Stomach (tissue), 4 donors: Measurements from ENCODE around the gene VWF.

ENCODE experiments used
- EP300 ChIP-seq: sonication (generic); formaldehyde crosslinking; IDR thresholded peaks from one replicate; pipeline ENCODE4 v1.6.1; 2017; ENCODE audit warnings: antibody characterized with exemption
- POLR2A ChIP-seq, 4 donors: fragments of 450-650 bp; IDR thresholded peaks; one replicate each; pipeline ENCODE4 v1.6.1; 2016; ENCODE audit warnings: antibody characterized with exemption in 4 of 4, control low read depth in 2 of 4, mild to moderate bottlenecking in 1 of 4, moderate library complexity in 1 of 4
- TF ChIP-seq, protein P1 (sequence below), 7 experiments: fragments of 450-650 bp in 4 of 7; fragments of 200-600 bp in 3 of 7; sonication (generic) in 3 of 7; IDR thresholded peaks; one replicate each; pipeline ENCODE4 v1.5.1; 2016 to 2019; ENCODE audit warnings: antibody characterized with exemption in 7 of 7, control low read depth in 2 of 7, mild to moderate bottlenecking in 1 of 7

DNA sequence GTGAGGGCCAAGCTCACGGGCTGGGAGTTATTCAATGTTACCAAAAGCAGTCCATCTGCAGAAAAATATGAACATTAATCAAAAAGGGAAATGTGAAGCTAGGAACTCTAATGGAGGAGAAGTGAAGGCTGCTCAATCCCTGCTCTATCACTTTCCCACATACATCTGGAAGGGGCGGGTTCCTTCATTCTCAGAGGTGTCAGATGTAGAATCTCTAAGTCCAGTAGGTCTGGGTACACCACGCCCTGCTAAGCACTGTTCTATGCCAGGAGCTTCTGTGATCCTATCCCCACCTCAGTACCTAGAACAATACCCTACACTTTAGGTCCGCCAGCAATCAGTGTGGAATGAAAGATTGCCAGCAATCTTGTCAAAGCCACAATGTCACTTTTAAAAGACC, 142.4 kb downstream of the VWF start:
- TF ChIP-seq, protein P1, sequence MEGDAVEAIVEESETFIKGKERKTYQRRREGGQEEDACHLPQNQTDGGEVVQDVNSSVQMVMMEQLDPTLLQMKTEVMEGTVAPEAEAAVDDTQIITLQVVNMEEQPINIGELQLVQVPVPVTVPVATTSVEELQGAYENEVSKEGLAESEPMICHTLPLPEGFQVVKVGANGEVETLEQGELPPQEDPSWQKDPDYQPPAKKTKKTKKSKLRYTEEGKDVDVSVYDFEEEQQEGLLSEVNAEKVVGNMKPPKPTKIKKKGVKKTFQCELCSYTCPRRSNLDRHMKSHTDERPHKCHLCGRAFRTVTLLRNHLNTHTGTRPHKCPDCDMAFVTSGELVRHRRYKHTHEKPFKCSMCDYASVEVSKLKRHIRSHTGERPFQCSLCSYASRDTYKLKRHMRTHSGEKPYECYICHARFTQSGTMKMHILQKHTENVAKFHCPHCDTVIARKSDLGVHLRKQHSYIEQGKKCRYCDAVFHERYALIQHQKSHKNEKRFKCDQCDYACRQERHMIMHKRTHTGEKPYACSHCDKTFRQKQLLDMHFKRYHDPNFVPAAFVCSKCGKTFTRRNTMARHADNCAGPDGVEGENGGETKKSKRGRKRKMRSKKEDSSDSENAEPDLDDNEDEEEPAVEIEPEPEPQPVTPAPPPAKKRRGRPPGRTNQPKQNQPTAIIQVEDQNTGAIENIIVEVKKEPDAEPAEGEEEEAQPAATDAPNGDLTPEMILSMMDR (IDR thresholded peaks at IDR 0.05): no peak
- TF ChIP-seq EP300 (no peak), POLR2A (IDR thresholded peaks at IDR 0.05) (no peak)
